GM12878 (cell line): ENCODE results near the gene ABCA9. TPM values are rescaled to one million over a fixed set of nuclear protein-coding genes. Genes with fewer than 3 reads are reported as not detected.

Experiments
- ATAC-seq: fragments of 200-7000 bp; cut with Tn5 transposase; 3 replicates; pipeline ENCODE4 v1.9.1; 2020; ENCODE audit warnings: mild to moderate bottlenecking, moderate library complexity
- BruUV-seq: library from RNA; stranded (reverse); fragments of 400-500 nt; replicated peaks from 2 replicates; lab custom pipeline; 2021; lab: Mats Ljungman, UMichigan
- CTCF ChIA-PET: fragments of 300-600 bp; sonication (Branson Sonifier 250); formaldehyde crosslinking; extraction: SDS; loops from one replicate; lab custom pipeline; 2021; ENCODE audit warnings: inconsistent platforms; lab: Yijun Ruan, JAX
- POLR2A ChIA-PET: fragments of 350-600 bp; formaldehyde crosslinking; extraction: SDS; loops from one replicate; lab custom pipeline; 2021; ENCODE audit warnings: inconsistent platforms; lab: Charles Lee
- RAD21 ChIA-PET: fragments of 300-600 bp; sonication (Branson Sonifier 250); formaldehyde crosslinking; loops from one replicate; lab custom pipeline; 2023; ENCODE audit warnings: antibody characterized with exemption; ENCODE audit not compliant: unreplicated experiment; lab: Charles Lee
- SMC1A ChIA-PET: fragments of 300-600 bp; sonication (Branson Sonifier 250); formaldehyde crosslinking; loops from one replicate; lab custom pipeline; 2023; ENCODE audit not compliant: unreplicated experiment, uncharacterized antibody; lab: Charles Lee
- DNase-seq: peaks from one replicate; pipeline ENCODE4 v3.0.0-alpha.2; 2011; ENCODE audit warnings: low read depth, low spot score
- FAIRE-seq: peaks from 3 replicates; lab custom pipeline; 2011; peaks lifted over from hg19 to GRCh38; lab: Jason Lieb, UNC
- H2AFZ ChIP-seq: 2 replicates; pipeline ENCODE4 v1.6.0; 2011; ENCODE audit warnings: low read depth, low read length, control low read depth; ENCODE audit not compliant: control insufficient read depth
- H3K27ac ChIP-seq: 2 replicates; pipeline ENCODE4 v1.5.1; 2011; ENCODE audit warnings: control low read depth; ENCODE audit not compliant: control insufficient read depth, insufficient read depth
- H3K27me3 ChIP-seq, 2 experiments: replicated peaks in 1 of 2; 2 replicates each; pipeline versions ENCODE4 v1.6.0 to v1.6.1; 2011; ENCODE audit warnings: low read length in 1 of 2; ENCODE audit not compliant: control insufficient read depth in 2 of 2, insufficient read depth in 2 of 2
- H3K36me3 ChIP-seq, 2 experiments: 2 replicates each; pipeline ENCODE4 v1.5.1; 2011; ENCODE audit warnings: low read length in 1 of 2; ENCODE audit not compliant: control insufficient read depth in 2 of 2, insufficient read depth in 2 of 2
- H3K4me1 ChIP-seq: 2 replicates; pipeline ENCODE4 v1.6.1; 2011; ENCODE audit warnings: mild to moderate bottlenecking, low read length, moderate library complexity, mixed read lengths; ENCODE audit not compliant: control insufficient read depth, insufficient read depth
- H3K4me2 ChIP-seq: 2 replicates; pipeline ENCODE4 v1.6.0; 2011; ENCODE audit warnings: control low read depth; ENCODE audit not compliant: control insufficient read depth, insufficient read depth
- H3K4me3 ChIP-seq: fragments of 200-600 bp; sonication (generic); 2 replicates; pipeline ENCODE4 v1.5.1; 2016
- H3K79me2 ChIP-seq: 2 replicates; pipeline ENCODE4 v1.6.0; 2011; ENCODE audit warnings: low read length; ENCODE audit not compliant: control insufficient read depth, insufficient read depth
- H3K9ac ChIP-seq: 2 replicates; pipeline ENCODE4 v1.8.0; 2011; ENCODE audit warnings: low read length, control low read depth, mixed read lengths; ENCODE audit not compliant: control insufficient read depth, insufficient read depth
- H3K9me3 ChIP-seq: replicated peaks from 3 replicates; pipeline ENCODE4 v1.5.1; 2011; ENCODE audit warnings: mild to moderate bottlenecking, low read length; ENCODE audit not compliant: control insufficient read depth, insufficient read depth
- H4K20me1 ChIP-seq: 2 replicates; pipeline ENCODE4 v1.6.0; 2011; ENCODE audit not compliant: control insufficient read depth, insufficient read depth
- ATF3 ChIP-seq: IDR thresholded peaks from 2 replicates; pipeline ENCODE4 v1.6.1; 2011; ENCODE audit warnings: low read depth, mild to moderate bottlenecking, low read length, moderate library complexity, borderline replicate concordance; ENCODE audit errors: extremely low read depth
- BRCA1 ChIP-seq: IDR thresholded peaks from 2 replicates; pipeline ENCODE4 v1.6.1; 2011; ENCODE audit warnings: low read depth, low read length, improper control_type of control experiment
- NR2F1 ChIP-seq: fragments of 450-650 bp; conservative IDR thresholded peaks from 2 replicates; pipeline ENCODE4 v1.6.1; 2017; ENCODE audit warnings: mild to moderate bottlenecking
- WGBS: methylation state at CpG from one replicate; pipeline ENCODE4 v1.1.6; 2016; ENCODE audit warnings: low lambda C conversion rate; ENCODE audit not compliant: insufficient replicate concordance, insufficient coverage; ENCODE audit errors: missing lambda C conversion rate; 5-methylcytosine and 5-hydroxymethylcytosine counted together
- in situ Hi-C: fragments of 300-500 bp; cut with MboI; formaldehyde crosslinking; loops from 9 replicates; pipeline ENCODE4 v1.14.3; 2018; ENCODE audit warnings: mixed read lengths
- intact Hi-C: fragments of 100-400 bp; cut with micrococcal nuclease; formaldehyde crosslinking; loops from one replicate; pipeline ENCODE4 v1.14.2; 2022; ENCODE audit not compliant: unreplicated experiment
- polyA plus RNA-seq, 11 experiments: library from polyadenylated mRNA; depleted of rRNA in 4 of 11; unstranded in 6 of 11; stranded (reverse) in 5 of 11; fragments of >200 nt; fragmentation: Nextera tagmentation in 4 of 11; fragmentation: Illumina TruSeq in 1 of 11; extraction: Ambion mirVana in 4 of 11; extraction: Trizol in 1 of 11; gene quantifications; 1 replicate in 1 of 11; 2 replicates in 10 of 11; pipeline versions ENCODE4 v1.2.1 to v1.2.3, GENCODE V29; 2011 to 2016; ENCODE audit warnings: inconsistent platforms in 2 of 11, missing spikeins in 2 of 11, low read depth in 1 of 11
- total RNA-seq, 4 experiments: library from RNA; depleted of rRNA in 3 of 4; stranded (reverse); fragments of >200 nt in 3 of 4; fragmentation: Illumina TruSeq in 1 of 4; extraction: Trizol in 1 of 4; gene quantifications; 2 replicates each; pipeline versions ENCODE4 v1.2.1 to v1.2.3, GENCODE V29; 2013 to 2021
- TF ChIP-seq, protein P1 (sequence below): fragments of 450-650 bp; IDR thresholded peaks from 2 replicates; pipeline ENCODE4 v1.6.1; 2017; ENCODE audit warnings: antibody characterized with exemption, mild to moderate bottlenecking, moderate library complexity

ABCA9 gene
- total and polyA plus RNA-seq, 10 of the 15 experiments (the other 5 are each of a cell fraction or from before 2014, with no cell fraction given), result under 0.01 to 2.9 (median 0.31) TPM

DNA sequence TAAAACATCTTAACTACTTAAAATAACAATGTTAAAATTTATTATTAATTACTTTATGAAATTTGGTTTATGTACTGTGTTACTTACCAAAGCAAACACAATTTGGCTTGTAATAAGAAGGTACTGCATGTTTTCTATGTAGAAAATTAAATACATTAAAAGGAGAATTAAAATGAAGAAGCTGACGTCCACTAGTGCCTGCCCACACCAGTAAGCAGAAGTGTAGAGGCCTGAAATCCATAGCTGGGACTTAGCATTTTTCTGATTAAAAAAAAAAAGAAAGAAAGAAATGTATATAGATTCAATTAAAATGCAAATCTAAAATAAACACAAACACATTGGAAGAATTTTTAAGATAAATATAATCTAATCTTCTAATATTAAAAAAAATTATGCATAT is 35.8 kb upstream of the ABCA9 start:
- no peak for ATAC-seq
- Histone ChIP-seq H3K4me1 (no peaks in the 10 kb centered on the region), H4K20me1 (no peaks in the 10 kb centered on the region), H3K9me3 (no peaks in the 10 kb centered on the region; the same call in 2 of the 3 replicates), H3K27ac (no peak overlapping the region), H3K36me3 (0 out of 4 replicates have a peak, but pooled peaks cover 0 to 3% of the 10 kb centered on the region in 2 experiments), H3K79me2 (no peaks in the 10 kb centered on the region), H3K27me3 (no peaks in the 10 kb centered on the region), H3K4me2 (no peak overlapping the region), H3K9ac (no peak overlapping the region), H3K4me3 (no peak overlapping the region), H2AFZ (no peak overlapping the region)
- SMC1A ChIA-PET, result interaction anchor here (0.7 kb wide), 1 partner anchor 22 kb away, joined by 3 read pairs; no protein-coding TSS in a partner anchor
- WGBS, result 71% methylated on average over 1 of the region's 1 CpG
- CTCF ChIA-PET, result no interaction called here
- DNase-seq, result no peak
- TF ChIP-seq, protein P1, sequence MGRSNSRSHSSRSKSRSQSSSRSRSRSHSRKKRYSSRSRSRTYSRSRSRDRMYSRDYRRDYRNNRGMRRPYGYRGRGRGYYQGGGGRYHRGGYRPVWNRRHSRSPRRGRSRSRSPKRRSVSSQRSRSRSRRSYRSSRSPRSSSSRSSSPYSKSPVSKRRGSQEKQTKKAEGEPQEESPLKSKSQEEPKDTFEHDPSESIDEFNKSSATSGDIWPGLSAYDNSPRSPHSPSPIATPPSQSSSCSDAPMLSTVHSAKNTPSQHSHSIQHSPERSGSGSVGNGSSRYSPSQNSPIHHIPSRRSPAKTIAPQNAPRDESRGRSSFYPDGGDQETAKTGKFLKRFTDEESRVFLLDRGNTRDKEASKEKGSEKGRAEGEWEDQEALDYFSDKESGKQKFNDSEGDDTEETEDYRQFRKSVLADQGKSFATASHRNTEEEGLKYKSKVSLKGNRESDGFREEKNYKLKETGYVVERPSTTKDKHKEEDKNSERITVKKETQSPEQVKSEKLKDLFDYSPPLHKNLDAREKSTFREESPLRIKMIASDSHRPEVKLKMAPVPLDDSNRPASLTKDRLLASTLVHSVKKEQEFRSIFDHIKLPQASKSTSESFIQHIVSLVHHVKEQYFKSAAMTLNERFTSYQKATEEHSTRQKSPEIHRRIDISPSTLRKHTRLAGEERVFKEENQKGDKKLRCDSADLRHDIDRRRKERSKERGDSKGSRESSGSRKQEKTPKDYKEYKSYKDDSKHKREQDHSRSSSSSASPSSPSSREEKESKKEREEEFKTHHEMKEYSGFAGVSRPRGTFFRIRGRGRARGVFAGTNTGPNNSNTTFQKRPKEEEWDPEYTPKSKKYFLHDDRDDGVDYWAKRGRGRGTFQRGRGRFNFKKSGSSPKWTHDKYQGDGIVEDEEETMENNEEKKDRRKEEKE, result no peak
- TF ChIP-seq BRCA1, result no peak
- no peak for TF ChIP-seq ATF3
- TF ChIP-seq NR2F1, result no peak
- POLR2A ChIA-PET, result no interaction called here
- no peak for FAIRE-seq
- BruUV-seq, result no TSS peak
- in situ Hi-C loops (no loop called here), intact Hi-C loops (no loop called here)
- RAD21 ChIA-PET, result no interaction called here
